Omental fat pad (tissue), 4 donors: Measurements from ENCODE around the gene PPP2R2C. TPM values are rescaled to one million over a fixed set of nuclear protein-coding genes. Genes with fewer than 3 reads are reported as not detected.

Experiments
- ATAC-seq: fragments of 150-250 bp; one replicate; pipeline ENCODE4 v1.9.1; 2016; ENCODE audit warnings: mild to moderate bottlenecking, moderate library complexity; ENCODE audit not compliant: low FRiP score
- DNase-seq: peaks from one replicate; pipeline ENCODE4 v3.0.0-alpha.2; 2019; ENCODE audit warnings: low spot score
- CTCF ChIP-seq, 3 donors: fragments of 450-650 bp; IDR thresholded peaks; one replicate each; pipeline ENCODE4 v1.5.1; 2016 to 2017; ENCODE audit warnings: antibody characterized with exemption in 3 of 3, mild to moderate bottlenecking in 3 of 3, moderate library complexity in 2 of 3
- total RNA-seq, 4 donors: library from RNA; depleted of rRNA; stranded (reverse); fragments of >200 nt; gene quantifications; one replicate each; pipeline ENCODE4 v1.1.0, GENCODE V29; 2016

PPP2R2C gene
- total RNA-seq, 4 donors from 2014 or later, result 0.38 to 1.7 (median 0.68) TPM

GRCh38 chr4:6342530-6343293 is 129.7 kb downstream of the PPP2R2C start:
- ATAC-seq, result no peak
- no peak for DNase-seq
- TF ChIP-seq CTCF (IDR thresholded peaks at IDR 0.05), result no peak

- no peak for DNase-seq
- no peak for ATAC-seq
- TF ChIP-seq CTCF (IDR thresholded peaks at IDR 0.05), result no peak
These were observed 130.7 kb downstream of the PPP2R2C start for GRCh38 chr4:6341696-6342095.

- DNase-seq (no peak), ATAC-seq (no peak)
- no peak for TF ChIP-seq CTCF (IDR thresholded peaks at IDR 0.05)
These were observed 131.9 kb downstream of the PPP2R2C start for GRCh38 chr4:6340446-6341015.

- ATAC-seq (no peak), DNase-seq (no peak)
- TF ChIP-seq CTCF (IDR thresholded peaks at IDR 0.05), result no peak
These were observed 132.5 kb downstream of the PPP2R2C start for GRCh38 chr4:6339818-6340445.

GRCh38 chr4:6338951-6339817 is 133.2 kb downstream of the PPP2R2C start:
- no peak for DNase-seq
- no peak for ATAC-seq
- TF ChIP-seq CTCF (IDR thresholded peaks at IDR 0.05), result no peak

GRCh38 chr4:6338175-6338950 is 134.1 kb downstream of the PPP2R2C start:
- no peak for TF ChIP-seq CTCF (IDR thresholded peaks at IDR 0.05)
- no peak for ATAC-seq
- no peak for DNase-seq
